Adipocyte (in vitro differentiated cells): ENCODE measurements around the gene PACRG.
A peak's percentile ranks its signal among the peaks of the same experiment; 100 is the strongest.
"Not testable (repeated sequence)": the region's sequence is repeated elsewhere in the genome, so short reads cannot be mapped to it uniquely, and the experiment has no call there.

Experiments
- DNase-seq: peaks from one replicate; pipeline ENCODE4 v3.0.0-alpha.2; 2015; ENCODE audit warnings: low read depth
- H3K27me3 ChIP-seq: replicated peaks from 2 replicates; pipeline ENCODE4 v1.7.0; 2013; ENCODE audit warnings: mild to moderate bottlenecking, low read length, moderate library complexity; ENCODE audit not compliant: control insufficient read depth, insufficient read depth
- H3K36me3 ChIP-seq: 2 replicates; pipeline ENCODE4 v1.7.0; 2013; ENCODE audit warnings: low read length, mild to moderate bottlenecking, moderate library complexity; ENCODE audit not compliant: control insufficient read depth, insufficient read depth, severe bottlenecking
- H3K4me1 ChIP-seq: 2 replicates; pipeline ENCODE4 v1.7.0; 2013; ENCODE audit warnings: mild to moderate bottlenecking, low read length, moderate library complexity; ENCODE audit not compliant: control insufficient read depth, insufficient read depth
- H3K4me3 ChIP-seq: 2 replicates; pipeline ENCODE4 v1.7.0; 2013; ENCODE audit warnings: mild to moderate bottlenecking, low read length, moderate library complexity
- H3K9ac ChIP-seq: 2 replicates; pipeline ENCODE4 v1.7.0; 2013; ENCODE audit warnings: mild to moderate bottlenecking, low read length, moderate library complexity
- H3K9me3 ChIP-seq: 2 replicates; pipeline ENCODE4 v1.7.0; 2013; ENCODE audit warnings: mild to moderate bottlenecking, low read length, moderate library complexity; ENCODE audit not compliant: control insufficient read depth

PACRG gene

DNA sequence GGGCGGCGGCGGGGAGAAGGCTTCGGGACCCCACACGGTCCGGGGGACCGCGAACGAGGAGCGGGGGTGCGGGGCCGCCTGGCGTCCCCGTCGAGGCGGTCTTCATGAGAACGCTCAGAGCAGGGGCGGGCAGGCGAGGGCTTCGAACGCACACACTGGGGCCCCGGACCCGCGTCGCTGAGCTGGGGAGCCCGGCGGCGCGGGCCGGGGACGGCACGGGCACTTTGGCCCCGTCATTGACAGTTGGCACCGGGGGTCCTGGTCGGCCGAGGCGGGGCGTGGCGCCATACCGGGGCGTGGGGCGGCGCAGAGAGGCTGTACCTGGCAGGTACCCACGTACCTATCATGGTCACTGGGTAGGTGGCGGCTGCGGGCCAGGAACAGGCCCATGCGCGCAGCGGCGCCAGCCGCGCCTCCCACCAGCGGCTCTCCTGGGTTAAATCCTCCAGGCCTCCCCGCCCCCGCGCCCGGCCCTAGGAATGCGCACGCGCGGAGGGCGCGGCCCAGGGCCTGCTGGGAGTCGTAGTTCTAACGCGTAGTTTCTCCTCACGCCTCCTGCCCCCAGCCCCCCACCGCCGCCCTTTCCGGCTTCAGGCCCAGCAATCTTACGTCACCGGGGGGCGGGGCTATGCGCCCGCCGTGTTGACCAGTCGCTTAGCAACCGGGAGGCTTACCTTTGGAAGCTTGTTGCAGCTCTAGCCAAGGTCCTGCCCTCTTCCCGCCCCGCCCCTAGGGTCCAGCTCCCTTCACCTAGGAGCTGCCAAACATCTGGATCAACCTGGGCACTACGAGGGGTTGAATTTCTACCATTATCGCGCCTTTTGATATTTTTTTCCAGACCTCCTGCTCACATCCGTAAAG lies at the start of gene PACRG, which contains the start of gene PRKN:
PACRG (plus strand) TSS at position 653 of the 861 bp plus-strand sequence.
PRKN (minus strand) TSS at position 445 of the 861 bp plus-strand sequence.
- DNase-seq, result peak; percentile 99
- Histone ChIP-seq H3K36me3 (no peaks in the 10 kb centered on the region), H3K9ac (peak within 1 kb of the TSS; percentile 91), H3K27me3 (no peaks in the 10 kb centered on the region), H3K4me3 (peak within 1 kb of the TSS; percentile 91), H3K4me1 (peaks cover 8% of the 10 kb centered on the region), H3K9me3 (peaks cover 8% of the 10 kb centered on the region)

GRCh38 chr6:162678896-162679295 lies 48.9 kb upstream of the PACRG start:
- H3K27me3 ChIP-seq, H3K9ac ChIP-seq, H3K9me3 ChIP-seq, DNase-seq, H3K36me3 ChIP-seq, H3K4me3 ChIP-seq, H3K4me1 ChIP-seq: not testable (repeated sequence)

DNA sequence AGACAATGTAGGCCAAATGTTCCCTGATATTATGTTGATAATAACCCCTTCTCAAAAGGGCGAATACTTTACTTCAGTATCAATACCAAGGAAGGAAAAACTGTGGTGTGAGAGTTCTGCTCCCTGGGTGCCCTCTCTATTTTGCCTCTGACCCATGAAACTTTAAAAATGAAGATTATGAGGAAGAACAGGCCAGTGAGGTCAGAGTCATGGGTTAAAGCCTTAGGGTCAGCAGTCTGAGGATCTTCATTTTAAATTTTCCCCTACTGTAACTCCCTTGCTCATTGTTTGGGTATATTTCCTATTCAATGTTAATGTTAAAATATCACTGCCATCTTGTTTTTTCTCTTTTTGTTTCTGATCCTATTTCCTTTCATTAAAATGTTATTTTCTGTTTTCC lies 48.1 kb upstream of the PACRG start:
- no peaks in the 10 kb centered on the region for H3K27me3 ChIP-seq
- H3K4me3 ChIP-seq, result no peak overlapping the region
- H3K9me3 ChIP-seq, result no peaks in the 10 kb centered on the region
- no peak for DNase-seq
- H3K36me3 ChIP-seq, result no peaks in the 10 kb centered on the region
- no peak overlapping the region for H3K9ac ChIP-seq
- H3K4me1 ChIP-seq, result peaks cover 6% of the 10 kb centered on the region

DNA sequence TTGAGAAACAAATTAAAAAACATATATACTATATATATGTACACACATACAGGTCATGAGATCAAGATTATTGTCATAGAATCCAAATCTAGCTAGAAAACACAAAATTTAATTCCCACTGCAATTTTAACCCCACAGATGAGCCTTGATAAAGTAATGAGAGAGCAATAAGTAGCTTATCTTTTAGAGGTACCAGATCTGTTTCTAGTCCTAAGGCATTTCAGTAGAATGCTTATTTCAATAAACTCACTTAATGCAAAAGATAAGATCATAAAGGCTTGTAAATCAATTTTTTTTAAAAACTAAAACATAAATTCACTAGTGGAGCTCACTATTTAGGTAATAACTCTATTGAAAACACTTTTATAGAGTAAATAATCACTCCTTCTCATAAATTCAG lies 47.4 kb upstream of the PACRG start:
- Histone ChIP-seq H3K4me1 (peaks cover 6% of the 10 kb centered on the region), H3K4me3 (no peak overlapping the region), H3K27me3 (no peaks in the 10 kb centered on the region), H3K9ac (no peak overlapping the region), H3K36me3 (no peaks in the 10 kb centered on the region), H3K9me3 (no peaks in the 10 kb centered on the region)
- DNase-seq, result no peak

GRCh38 chr6:162680871-162681270 lies 46.9 kb upstream of the PACRG start:
- no peaks in the 10 kb centered on the region for H3K27me3 ChIP-seq
- H3K36me3 ChIP-seq, result no peaks in the 10 kb centered on the region
- H3K9me3 ChIP-seq, result no peaks in the 10 kb centered on the region
- DNase-seq, result no peak
- peaks cover 6% of the 10 kb centered on the region for H3K4me1 ChIP-seq
- H3K4me3 ChIP-seq, result no peak overlapping the region
- H3K9ac ChIP-seq, result no peak overlapping the region

DNA sequence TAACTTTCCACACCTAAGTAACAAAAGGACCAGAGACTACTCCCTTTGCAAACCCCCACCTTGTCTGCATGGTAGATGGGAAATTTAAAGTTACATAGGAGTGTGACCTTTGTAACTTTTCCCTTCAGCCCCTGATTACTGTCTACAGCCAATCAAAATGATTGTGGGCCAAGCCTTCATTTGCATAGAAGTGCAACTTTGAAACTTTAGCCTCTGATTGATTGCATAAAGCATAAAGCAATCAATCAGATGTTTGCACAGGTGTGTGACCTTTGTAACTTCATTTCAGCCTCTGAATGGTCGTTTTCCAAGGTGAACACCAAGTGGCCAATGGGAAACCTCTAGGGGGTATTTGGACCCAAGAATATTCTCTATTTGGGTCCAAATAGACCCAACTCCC lies 46.3 kb upstream of the PACRG start:
- H3K4me3 ChIP-seq, result no peak overlapping the region
- no peaks in the 10 kb centered on the region for H3K36me3 ChIP-seq
- DNase-seq, result no peak
- H3K9me3 ChIP-seq, result no peaks in the 10 kb centered on the region
- H3K27me3 ChIP-seq, result no peaks in the 10 kb centered on the region
- H3K4me1 ChIP-seq, result peaks cover 6% of the 10 kb centered on the region
- H3K9ac ChIP-seq, result no peak overlapping the region

GRCh38 chr6:162683135-162683534 lies 44.6 kb upstream of the PACRG start:
- Histone ChIP-seq H3K9ac (no peak overlapping the region), H3K9me3 (no peaks in the 10 kb centered on the region), H3K4me1 (peaks cover 6% of the 10 kb centered on the region), H3K4me3 (no peak overlapping the region), H3K27me3 (no peaks in the 10 kb centered on the region), H3K36me3 (no peaks in the 10 kb centered on the region)
- no peak for DNase-seq

GRCh38 chr6:162684052-162684451 lies 43.7 kb upstream of the PACRG start:
- Histone ChIP-seq H3K36me3 (no peaks in the 10 kb centered on the region), H3K27me3 (no peaks in the 10 kb centered on the region), H3K9me3 (no peaks in the 10 kb centered on the region), H3K9ac (no peak overlapping the region), H3K4me1 (peaks cover 6% of the 10 kb centered on the region), H3K4me3 (no peak overlapping the region)
- DNase-seq, result no peak

- Histone ChIP-seq H3K9me3 (no peaks in the 10 kb centered on the region), H3K4me3 (no peak overlapping the region), H3K36me3 (no peaks in the 10 kb centered on the region), H3K4me1 (peaks cover 6% of the 10 kb centered on the region), H3K27me3 (no peaks in the 10 kb centered on the region), H3K9ac (no peak overlapping the region)
- DNase-seq, result no peak
These were observed 42.8 kb upstream of the PACRG start for GRCh38 chr6:162684961-162685360.

- Histone ChIP-seq H3K4me3 (no peak overlapping the region), H3K27me3 (no peaks in the 10 kb centered on the region), H3K36me3 (no peaks in the 10 kb centered on the region), H3K4me1 (peaks cover 6% of the 10 kb centered on the region), H3K9me3 (no peaks in the 10 kb centered on the region), H3K9ac (no peak overlapping the region)
- no peak for DNase-seq
These were observed 42.2 kb upstream of the PACRG start for GRCh38 chr6:162685586-162685985.

DNA sequence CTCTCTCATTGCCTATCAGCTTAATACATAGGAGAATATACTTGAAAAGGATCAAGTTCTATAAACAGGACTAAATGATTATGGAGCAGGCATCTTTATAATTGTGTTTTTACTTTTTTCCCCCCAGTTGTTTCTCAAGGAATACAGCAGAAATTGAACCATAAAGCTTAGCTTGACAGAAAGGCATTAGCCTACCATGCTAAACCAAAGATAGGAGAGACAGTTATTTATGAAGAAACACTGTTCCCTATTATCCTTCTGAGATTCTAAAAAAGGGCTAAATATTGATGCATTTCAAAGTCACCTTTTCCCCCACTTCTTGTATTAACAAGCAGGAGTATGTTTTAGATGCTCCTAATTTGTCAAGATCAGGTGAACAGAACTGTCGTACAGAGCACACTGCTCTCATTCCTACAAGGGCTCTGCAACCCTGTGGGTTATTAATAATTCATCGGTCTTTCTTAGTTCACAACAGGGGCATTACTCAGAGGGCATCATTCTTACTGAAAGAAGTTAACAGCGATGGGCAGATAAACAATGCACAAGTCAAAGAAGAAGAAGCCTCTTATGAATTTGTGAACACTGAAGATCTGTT lies 38.9 kb upstream of the PACRG start:
- Histone ChIP-seq H3K9ac (no peak overlapping the region), H3K36me3 (no peaks in the 10 kb centered on the region), H3K4me3 (no peak overlapping the region), H3K9me3 (no peaks in the 10 kb centered on the region), H3K4me1 (no peaks in the 10 kb centered on the region), H3K27me3 (no peaks in the 10 kb centered on the region)
- no peak for DNase-seq
